AG09309 (cell line): Measurements from ENCODE around the gene PCGF5.
"Not testable (repeated sequence)": the region's sequence is repeated elsewhere in the genome, so short reads cannot be mapped to it uniquely, and the experiment has no call there.

ENCODE experiments used
- DNase-seq: peaks from one replicate; pipeline ENCODE4 v3.0.0-alpha.2; 2010; ENCODE audit warnings: low read depth
- H3K4me3 ChIP-seq: 2 replicates; pipeline ENCODE4 v1.5.1; 2011; ENCODE audit warnings: mild to moderate bottlenecking, low read depth, low read length, moderate library complexity; ENCODE audit not compliant: control insufficient read depth
- CTCF ChIP-seq: IDR thresholded peaks from 2 replicates; pipeline ENCODE4 v1.5.1; 2011; ENCODE audit warnings: mild to moderate bottlenecking, low read depth, low read length, inconsistent platforms; ENCODE audit not compliant: insufficient read depth, control insufficient read depth; ENCODE audit errors: missing control alignments

Gene PCGF5

GRCh38 chr10:91220194-91220953 is at the start of gene PCGF5:
Gene PCGF5, plus strand, starts transcription at chr10:91220663. Its CDS starts 2,209 bp downstream, at chr10:91222872.
- peak; percentile 38 for DNase-seq
- H3K4me3 ChIP-seq = peak within 1 kb of the TSS; percentile 83
- TF ChIP-seq CTCF = no peak

- no peak overlapping the region for H3K4me3 ChIP-seq
- DNase-seq = no peak
- TF ChIP-seq CTCF = no peak
These were observed 49.0 kb upstream of the PCGF5 start for GRCh38 chr10:91171485-91171884.

GRCh38 chr10:91172348-91172747 is 48.1 kb upstream of the PCGF5 start:
- TF ChIP-seq CTCF = no peak
- no peak overlapping the region for H3K4me3 ChIP-seq
- no peak for DNase-seq

- no peak for DNase-seq
- TF ChIP-seq CTCF = no peak
- no peak overlapping the region for H3K4me3 ChIP-seq
These were observed 35.1 kb upstream of the PCGF5 start for GRCh38 chr10:91185239-91185875.

- no peak for DNase-seq
- no peak overlapping the region for H3K4me3 ChIP-seq
- no peak for TF ChIP-seq CTCF
These were observed 33.3 kb upstream of the PCGF5 start for GRCh38 chr10:91187156-91187555.

GRCh38 chr10:91188010-91188409 is 32.5 kb upstream of the PCGF5 start:
- not testable (repeated sequence) for H3K4me3 ChIP-seq, DNase-seq

- no peak for TF ChIP-seq CTCF
- no peak overlapping the region for H3K4me3 ChIP-seq
- no peak for DNase-seq
These were observed 31.6 kb upstream of the PCGF5 start for GRCh38 chr10:91188889-91189288.
